Stimulated activated CD4-positive, alpha-beta T cell treated with anti-CD3 and anti-CD28 coated beads, Interleukin-4, amount 100 ng/mL, for 48 hours (primary cell): ENCODE results near the gene HMGCS2.
"Not testable (repeated sequence)": the region's sequence is repeated elsewhere in the genome, so short reads cannot be mapped to it uniquely, and the experiment has no call there.

ENCODE experiments used
- DNase-seq, 2 donors: peaks; one replicate each; pipeline ENCODE4 v3.0.0-alpha.2; 2020; ENCODE audit warnings: low read depth in 2 of 2

HMGCS2 gene

DNA sequence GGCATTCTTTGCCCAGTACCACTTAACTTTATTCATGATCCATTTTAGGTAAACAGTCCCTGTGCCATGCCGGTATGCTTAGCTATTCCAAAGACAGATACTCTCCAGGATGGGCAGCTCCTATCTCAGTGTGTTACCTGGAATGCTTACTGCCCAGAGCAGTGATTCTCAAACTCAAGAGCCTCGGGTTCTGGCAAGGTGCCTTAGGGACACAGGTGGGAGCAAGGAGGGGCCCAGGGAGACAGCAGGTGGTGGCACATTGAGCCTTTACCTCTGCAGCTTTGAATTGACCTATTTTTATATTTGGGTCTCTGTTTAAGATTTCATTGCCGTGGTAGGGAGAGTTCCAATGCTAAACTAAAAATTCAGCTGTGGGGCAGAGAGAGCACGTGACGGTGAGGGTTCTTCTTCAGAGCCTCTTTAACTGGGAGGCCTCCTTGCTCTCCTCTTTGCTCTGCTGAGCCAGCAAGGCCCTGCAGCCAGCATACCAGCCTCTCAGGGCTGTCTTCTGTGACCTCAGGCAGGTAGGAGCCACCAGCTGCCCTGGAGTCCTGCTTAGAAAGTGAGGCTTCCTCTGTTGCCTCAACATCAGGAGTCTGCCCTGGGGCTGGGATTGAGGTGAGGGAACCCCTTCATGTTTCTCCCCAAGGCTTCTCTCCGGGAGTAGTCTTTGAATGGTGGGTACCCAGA lies 36.8 kb downstream of the HMGCS2 start:
- no peak for DNase-seq

DNA sequence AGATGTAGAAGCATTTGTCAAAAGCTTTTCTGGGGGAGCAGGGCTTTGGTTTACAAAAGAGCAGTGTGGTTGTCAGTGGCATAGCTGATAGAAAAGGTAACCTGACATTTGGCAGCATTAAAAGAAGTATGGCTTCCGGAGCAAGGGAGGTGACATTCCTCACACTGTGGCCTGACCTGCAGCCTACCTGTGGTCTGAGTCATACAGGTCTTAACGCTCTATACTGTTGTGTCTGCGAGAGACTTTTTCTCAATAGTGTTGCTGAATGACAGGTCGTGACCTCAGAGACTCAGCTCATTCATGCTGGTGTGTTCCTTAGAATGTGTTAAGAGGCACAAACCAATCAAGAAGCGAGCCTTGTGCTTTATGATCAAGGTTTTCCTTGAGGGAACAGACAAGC lies 37.6 kb downstream of the HMGCS2 start:
- DNase-seq, result no peak

DNA sequence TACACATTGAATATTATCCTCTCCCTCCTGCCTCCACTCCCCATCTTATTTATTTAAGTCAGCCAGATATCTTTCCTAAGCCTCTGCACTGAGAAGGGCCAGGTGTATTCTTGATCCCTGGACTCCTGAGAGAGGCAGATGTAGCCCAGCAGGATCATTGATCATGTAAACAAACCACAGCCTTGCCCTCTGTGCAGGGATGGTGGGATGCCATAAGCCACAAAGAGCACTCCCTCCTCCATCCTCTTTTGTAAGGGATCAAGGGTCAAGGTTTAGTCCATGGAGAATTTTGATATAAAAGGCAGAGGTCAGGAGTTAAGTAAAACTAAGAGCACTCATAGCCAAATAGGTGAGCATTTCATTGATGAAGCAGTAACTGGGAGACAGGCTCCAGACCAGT lies 39.7 kb downstream of the HMGCS2 start:
- no peak for DNase-seq

DNA sequence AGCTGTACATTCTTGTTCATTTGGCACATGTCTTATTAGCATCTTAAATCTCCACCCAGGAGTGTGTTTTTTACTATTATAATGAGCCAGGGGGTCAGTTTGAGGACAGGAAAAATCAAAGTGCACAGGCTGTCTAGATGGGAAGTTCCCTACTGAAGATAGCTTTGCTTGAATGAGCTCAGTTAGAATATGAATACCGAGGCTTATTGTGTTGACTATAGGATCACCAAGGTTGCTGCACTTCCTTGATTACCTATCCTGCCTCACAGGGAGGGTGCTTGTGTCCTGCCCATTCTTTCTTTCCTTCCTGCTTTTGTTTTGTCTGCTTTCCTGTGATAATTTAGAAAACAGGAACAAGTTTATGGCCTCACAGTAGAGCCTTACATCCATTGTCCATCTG lies 40.7 kb downstream of the HMGCS2 start:
- DNase-seq, result no peak

DNA sequence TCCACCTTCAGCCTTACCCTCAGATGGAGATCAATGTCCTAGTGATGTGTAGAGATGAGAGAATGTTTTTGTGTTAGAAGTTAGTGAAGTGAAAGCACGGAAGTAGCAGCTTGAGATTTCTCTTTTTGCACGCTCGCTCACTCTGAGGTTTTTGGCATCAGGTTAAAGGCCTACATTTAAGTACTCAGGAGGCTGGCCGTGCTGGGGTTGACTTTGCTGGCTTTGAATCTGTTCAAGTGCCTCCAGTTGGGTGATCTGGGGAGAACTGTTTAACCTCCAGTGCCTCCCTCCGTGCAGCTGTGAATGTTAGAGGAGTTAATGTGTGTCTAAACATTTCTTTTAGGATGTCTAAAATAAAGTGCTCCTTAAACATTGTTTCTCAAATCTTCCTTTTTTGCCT lies 43.1 kb downstream of the HMGCS2 start:
- no peak for DNase-seq

DNA sequence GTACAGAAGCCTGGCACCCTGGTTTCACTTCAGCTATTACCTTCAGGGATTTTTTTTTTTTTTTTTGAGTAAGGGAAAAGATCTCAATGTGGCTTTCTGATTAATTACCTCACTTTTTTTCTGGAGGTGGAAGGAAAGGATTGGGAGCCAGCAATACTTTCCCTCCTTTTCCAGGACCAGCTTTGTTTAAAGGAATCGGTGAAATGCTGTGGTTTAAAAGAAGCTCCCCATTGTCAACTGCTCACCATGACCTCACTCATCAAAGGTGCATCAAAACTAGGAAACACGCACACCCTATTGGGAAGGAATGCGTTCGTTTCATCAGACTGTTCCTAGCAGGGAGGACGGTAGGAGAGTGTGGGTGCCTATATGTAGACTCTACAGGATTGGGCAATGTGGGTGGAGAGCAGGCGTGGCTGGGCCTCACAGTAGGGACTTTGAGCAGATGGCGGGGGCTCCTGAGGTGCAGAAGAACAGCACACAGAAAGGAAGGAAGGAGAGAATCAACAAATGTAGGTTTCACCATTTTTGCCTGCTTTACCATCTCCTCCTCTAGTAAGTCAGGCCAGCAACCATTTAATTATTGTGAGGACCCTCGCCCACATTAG lies 44.0 kb downstream of the HMGCS2 start:
- no peak for DNase-seq

DNA sequence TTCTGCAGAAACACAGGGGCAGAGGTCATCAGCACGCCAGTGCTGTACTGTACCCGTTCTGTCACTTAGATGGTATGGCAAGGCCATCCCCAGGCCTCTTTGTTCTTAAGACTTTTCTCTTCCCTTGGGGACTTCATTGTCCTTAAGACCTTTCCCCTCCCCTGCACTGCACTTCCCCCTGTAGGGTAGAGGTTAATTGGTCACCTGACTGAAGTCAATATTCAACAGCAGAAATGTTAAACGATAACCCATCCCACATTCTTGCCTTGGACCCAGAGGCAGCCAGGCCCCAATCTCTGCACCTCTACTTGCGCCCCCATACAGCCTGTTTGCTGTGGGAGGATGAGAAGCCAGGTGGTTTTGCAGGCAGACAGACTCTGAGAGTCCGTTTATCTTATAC lies 46.8 kb downstream of the HMGCS2 start:
- DNase-seq, result no peak

DNA sequence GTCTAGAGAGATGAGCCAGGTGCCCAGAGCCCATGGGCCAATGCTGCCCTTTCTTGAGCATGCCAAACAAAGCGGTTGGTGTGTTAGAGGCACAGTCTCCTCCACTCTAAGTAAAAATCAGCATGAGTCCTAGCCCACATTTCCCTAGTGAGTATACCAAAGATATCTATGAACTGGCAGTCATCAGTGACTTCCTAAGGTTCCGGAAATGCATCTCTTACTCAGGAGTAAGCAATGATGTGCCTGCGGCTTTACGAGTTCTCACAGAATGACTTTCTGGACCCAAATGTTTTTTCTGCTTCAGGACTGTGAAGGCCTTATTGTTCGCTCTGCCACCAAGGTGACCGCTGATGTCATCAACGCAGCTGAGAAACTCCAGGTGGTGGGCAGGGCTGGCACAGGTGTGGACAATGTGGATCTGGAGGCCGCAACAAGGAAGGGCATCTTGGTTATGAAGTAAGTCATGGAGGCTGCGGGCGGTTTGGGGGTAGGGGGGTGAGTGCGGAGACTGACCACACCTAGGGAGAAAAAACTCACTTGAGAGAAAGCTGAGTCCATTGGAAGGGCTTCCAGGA lies 47.8 kb downstream of the HMGCS2 start:
- no peak for DNase-seq

DNA sequence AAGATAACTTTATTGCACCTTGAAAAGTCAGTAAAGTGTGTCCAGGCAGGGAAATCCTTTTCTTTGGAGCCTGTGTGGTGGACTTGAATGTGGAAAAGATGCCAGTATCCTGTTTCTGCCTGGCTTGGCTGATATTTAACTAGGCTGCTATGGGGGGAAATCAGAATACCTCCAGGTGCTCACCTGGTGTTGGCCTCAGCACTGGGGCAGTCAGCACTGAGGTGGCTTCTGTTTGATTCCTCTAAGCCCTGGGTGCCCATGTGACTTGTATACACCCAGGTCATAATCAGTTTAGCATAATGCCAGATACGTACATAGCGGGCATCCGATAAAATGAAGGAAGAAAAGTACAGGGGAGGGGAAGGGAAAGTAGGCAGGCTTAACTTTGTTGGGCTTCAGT lies 49.7 kb downstream of the HMGCS2 start:
- no peak for DNase-seq

DNA sequence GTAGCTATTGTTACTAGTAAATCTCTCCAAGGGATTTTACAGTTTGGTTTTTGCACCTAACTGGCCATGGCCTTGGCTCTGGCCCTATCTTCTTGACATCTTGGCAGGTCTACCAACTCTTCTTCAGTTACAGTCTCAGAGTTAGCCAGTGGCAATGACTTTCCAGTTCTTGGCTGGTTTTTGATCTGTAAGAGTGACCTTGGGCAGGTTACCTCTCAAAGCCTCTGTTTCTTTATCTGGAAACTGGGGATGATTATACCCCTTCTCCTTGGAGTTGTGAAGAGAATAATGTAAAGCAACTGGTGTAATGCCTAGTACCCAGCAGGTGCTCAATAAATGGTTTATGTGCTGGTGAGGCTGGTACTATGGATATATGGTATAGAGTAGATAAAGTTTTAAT lies 50.3 kb downstream of the HMGCS2 start:
- no peak for DNase-seq

DNA sequence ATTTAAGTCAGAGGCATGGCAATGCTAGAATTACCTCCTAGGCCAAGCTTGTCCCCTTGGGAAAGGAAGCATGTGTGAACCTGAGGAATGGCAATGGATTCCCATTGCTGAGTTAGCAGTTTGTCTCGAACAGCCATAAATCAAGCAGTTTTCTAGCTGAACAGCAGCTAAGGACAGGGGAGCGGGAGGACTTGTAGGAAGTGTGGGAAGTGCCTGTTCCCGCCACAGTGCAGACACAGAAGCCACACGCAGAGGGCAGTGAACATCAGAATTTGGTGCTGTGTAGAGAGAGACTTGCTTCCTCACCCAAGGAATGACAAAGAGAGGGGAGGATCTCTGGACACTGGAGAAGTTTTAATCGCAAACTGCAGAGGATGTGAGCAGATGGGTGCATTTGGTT lies 53.2 kb downstream of the HMGCS2 start:
- DNase-seq, result no peak

DNA sequence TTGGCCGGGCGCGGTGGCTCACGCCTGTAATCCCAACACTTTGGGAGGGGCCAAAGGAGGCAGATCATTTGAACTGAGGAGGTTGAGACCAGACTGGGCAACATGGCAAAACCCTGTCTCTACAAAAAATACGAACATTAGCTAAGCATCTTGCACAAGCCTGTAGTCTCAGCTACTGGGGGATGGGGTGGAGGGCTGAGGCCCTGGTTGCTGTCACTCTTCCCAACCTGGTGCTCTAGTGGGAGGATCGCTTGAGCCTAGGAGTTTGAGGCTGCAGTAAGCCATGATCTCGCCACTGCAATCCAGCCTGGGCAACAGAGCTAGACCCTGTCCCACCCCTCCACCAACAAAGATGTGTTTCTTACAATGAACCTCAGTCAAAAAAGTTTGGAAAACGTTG lies 54.1 kb downstream of the HMGCS2 start:
- DNase-seq, result no peak

DNA sequence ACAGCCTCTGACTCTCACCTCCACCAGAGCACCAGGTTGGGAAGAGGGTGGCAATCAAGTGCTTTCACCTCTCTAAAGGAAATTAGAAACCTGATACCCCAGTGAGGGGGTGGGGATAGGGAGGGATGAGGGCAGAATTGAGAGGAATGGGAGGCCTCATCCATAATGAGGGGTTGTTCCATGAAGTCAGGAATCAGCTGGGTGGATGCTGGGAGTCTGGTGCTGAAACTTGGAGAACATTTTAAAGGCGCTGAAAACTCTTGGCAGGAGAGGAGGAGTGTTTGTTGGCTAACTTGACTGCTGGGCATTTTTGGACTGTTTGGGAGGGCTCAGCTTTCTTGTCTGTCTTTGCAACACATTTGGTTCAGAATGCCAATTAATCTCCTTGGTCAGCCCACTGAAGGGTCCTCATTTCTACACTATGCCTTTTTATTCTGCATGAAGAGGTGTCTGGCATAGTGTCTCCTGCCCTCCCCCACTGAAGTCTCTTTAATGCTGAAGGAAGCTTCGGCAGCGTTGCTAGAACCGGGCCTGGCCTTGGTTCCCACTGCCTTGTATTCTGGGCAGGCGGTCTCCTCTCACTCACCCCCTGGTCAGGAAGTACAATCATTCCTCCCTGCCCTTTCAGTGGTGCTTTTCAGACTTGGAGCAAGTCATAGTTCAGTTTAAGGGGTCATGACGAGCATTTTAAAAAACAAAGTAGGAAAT lies 54.8 kb downstream of the HMGCS2 start:
- DNase-seq, result no peak

DNA sequence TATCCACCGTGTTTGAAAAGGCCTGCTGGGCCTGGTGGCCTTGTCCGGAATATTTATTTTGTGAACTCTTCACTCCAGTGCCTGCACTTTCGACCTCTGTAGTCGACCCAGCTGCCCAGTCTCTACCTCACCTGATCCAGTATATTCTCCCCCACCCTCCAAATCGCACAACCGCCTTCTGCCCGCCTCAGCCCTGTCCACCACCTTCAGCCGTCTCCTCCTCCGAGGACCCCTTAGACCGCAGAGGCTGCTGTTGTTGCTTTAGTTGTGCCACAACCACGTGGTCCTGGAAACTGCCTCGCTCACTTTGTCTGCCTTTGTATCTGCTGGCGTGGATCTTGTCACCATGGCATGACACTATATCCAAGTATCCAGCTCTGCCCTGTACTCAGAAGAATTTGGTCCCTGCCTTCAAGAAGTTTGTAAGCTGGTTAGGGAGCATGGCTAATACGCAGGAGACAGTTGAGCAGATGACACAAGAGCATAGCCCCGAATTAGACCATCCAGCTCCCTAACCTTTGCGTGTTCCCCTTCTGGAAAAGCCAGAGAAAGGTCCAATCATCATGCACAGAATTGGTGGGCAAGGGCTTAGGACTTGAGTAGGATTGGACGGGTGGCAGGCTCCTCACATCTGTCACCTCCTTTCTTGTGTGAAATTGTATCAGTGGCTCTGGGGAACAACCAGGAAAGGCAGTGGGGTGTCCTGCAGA lies 55.5 kb downstream of the HMGCS2 start:
- DNase-seq, result no peak

DNA sequence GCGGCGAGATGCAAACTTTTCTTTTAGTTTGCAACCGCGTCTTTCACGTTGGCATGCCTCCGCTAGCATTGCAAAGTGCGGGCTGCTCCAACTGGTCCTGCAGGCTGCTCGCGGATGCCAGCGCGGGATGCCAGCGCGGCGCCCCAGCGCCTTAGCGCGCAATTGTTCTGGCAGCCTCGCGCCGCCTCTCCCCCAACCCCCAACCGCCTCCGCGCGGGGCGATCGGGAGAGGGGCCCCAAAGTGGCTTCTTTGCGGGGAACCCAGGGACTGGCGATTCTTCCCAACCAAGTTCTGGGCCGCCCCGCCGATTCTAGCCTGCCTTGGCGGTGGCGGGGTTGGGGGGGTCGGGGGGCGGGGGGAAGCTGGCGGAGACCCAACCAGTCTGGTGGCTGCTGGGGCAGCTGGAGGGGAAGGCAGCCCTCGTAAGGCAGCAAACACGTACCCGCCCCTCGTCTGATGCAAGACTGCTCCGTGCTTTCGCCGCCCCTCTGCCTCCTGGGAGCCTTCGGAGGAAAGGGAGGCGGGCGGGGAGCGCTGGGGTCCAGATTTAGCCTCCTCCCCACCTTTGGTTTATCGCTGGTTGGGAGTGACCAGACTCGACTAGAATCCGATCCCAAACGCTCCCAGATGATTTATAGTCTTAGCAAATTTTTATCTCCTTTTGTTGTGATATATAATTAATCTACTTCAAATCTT lies 56.2 kb downstream of the HMGCS2 start:
- DNase-seq, result peak; percentile 44 to 46

DNA sequence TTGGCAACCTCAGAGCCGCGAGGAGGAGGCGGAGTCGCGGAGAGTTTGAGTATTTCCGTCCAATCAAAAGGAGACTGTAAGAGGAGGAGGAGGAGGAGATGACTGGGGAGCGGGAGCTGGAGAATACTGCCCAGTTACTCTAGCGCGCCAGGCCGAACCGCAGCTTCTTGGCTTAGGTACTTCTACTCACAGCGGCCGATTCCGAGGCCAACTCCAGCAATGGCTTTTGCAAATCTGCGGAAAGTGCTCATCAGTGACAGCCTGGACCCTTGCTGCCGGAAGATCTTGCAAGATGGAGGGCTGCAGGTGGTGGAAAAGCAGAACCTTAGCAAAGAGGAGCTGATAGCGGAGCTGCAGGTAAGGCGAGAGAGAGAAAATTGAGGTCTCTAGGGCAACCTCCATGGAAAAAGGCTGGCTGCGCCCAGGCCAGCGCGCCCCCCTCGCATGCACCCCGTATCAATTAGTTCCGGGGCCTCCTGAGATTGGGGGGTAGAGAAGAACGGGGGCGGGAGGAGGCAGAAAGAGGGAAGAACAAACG lies 56.8 kb downstream of the HMGCS2 start, which contains the start of gene PHGDH:
TSS of gene PHGDH (plus strand) at position 131 of the 538 bp plus-strand sequence. CDS start at position 220, 89 bp downstream.
- peak; percentile 42 to 52 for DNase-seq

DNA sequence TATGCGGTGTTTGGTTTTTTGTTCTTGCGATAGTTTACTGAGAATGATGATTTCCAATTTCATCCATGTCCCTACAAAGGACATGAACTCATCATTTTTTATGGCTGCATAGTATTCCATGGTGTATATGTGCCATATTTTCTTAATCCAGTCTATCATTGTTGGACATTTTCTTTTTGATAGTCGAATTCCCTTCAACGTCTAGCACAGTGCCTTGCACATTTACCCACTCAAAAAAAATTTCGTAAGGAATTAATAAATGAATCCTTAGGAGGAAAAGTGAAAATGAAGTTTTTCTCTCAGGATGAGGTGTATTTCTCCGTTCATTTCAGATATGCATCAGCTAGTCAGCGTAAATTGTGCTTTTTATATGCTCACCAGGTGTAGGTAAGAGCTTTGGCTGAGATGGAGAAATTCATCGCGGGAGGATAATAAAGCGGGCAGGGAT lies 57.3 kb downstream of the HMGCS2 start:
- not testable (repeated sequence) for DNase-seq

DNA sequence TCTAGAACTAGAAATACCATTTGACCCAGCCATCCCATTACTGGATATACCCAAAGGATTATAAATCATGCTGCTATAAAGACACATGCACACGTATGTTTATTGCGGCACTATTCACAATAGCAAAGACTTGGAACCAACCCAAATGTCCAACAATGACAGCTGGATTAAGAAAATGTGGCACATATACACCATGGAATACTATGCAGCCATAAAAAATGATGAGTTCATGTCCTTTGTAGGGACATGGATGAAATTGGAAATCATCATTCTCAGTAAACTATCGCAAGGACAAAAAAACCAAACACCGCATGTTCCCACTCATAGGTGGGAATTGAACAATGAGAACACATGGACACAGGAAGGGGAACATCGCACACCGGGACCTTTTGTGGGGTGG lies 62.1 kb downstream of the HMGCS2 start:
- DNase-seq, result not testable (repeated sequence)

DNA sequence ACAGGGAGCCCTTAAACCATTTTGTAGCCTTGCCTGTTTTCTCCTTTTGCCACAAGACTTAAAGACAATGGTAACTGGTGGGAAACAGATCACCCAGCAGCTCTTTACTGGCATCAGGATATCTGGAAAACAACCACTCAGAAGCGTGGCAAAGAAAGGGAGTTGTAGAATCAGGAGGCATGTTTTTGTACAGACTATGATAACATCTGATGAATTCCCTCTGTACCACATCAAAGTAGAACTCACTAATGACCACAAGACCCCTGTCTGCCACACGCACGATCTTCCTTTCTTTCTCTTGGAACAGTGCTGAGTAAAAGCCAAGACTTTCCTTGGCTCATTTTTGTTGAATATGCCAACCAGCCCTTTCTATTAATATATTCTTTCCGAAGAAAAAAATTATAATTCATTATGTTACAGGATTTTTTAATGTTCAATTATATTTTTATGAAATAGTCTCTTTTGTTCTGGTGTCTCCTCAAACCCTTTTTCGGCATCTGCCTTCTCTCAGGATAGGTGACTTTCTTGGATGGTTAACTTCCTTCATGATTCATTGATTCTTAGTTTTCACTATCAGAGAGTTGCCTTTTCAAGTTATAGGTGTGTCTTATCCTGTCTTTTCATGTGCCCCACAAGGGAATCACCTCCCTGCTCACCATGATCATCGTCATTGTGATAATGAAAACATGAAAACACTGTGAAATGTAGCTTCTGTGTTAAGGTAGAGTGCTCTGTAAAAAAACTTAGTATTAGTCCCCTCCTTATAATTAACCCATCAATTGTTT lies 64.8 kb downstream of the HMGCS2 start:
- no peak for DNase-seq

DNA sequence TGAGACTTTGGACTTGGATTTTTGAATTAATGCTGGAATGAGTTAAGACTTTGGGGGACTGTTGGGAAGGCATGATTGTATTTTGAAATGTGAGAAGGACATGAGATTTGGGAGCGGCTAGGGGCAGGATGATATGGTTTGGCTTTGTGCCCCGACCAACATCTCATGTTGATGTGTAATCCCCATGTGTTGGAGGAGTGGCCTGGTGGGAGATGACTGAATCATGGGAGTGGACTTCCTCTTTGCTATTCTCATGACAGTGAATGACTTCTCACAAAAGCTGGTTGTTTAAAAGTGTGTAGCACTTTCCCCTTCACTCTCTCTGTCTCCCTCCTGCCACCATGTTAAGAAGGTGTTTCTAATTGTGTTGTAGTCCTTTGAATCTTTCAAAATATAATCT lies 66.3 kb downstream of the HMGCS2 start:
- no peak for DNase-seq
